Limb (tissue), 2 donors: ENCODE measurements around the gene OR2T6.
"Not testable (repeated sequence)": the region's sequence is repeated elsewhere in the genome, so short reads cannot be mapped to it uniquely, and the experiment has no call there.

Experiments
- DNase-seq, 2 donors: peaks; one replicate each; pipeline ENCODE4 v3.0.0-alpha.2; 2016; ENCODE audit errors: extremely low spot score in 2 of 2

OR2T6 gene, protein sequence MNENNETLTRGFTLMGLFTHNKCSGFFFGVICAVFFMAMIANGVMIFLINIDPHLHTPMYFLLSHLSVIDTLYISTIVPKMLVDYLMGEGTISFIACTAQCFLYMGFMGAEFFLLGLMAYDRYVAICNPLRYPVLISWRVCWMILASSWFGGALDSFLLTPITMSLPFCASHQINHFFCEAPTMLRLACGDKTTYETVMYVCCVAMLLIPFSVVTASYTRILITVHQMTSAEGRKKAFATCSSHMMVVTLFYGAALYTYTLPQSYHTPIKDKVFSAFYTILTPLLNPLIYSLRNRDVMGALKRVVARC

GRCh38 chr1:248375446-248375845, at the start of gene OR2T6:
TSS of gene OR2T6 (plus strand) at chr1:248375746. CDS start at chr1:248387609, 11,863 bp downstream.
- no peak for DNase-seq

DNA sequence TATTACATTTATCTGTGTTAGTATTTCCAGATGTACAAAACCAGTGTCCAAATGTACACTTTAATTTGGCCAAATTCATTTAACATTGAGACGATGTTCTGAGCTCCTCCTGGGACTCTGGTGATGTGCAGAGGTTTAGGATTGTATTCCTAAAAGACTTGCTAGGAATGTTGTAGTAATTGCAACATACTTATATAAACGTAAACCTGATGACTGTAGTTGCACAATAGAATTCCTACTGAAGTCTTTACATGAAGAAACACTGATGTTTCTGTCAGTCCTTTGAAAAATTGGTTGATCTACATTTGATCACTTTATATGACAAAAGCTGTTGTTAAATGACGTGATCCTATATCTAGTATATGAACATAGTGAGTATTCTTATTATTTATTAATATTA, 32.1 kb upstream of the OR2T6 start:
- DNase-seq, result no peak

GRCh38 chr1:248348475-248348874, 27.1 kb upstream of the OR2T6 start, which contains the start of gene OR14C36:
TSS of gene OR14C36 (plus strand) at chr1:248348775. CDS start at chr1:248348775, 0 bp downstream.
- no peak for DNase-seq

DNA sequence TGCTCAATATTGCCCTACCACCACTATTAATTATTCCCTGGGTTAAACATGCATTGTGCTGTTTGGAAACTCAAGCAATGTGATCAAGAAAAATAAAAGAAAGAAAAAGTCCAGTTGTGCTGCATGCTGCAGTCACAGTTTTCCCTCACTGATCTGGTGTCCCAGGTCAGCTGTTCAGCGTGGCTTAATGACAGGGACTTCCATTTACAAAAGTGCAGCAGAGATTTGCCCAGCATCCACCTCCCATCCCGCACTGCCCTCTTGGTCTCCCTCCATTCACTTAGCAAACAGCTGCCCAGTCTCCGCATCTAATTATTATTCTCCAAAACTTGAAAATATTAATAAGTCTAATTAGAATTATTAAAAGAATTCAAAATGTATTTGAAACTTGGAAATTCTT, 16.1 kb upstream of the OR2T6 start:
- no peak for DNase-seq

DNA sequence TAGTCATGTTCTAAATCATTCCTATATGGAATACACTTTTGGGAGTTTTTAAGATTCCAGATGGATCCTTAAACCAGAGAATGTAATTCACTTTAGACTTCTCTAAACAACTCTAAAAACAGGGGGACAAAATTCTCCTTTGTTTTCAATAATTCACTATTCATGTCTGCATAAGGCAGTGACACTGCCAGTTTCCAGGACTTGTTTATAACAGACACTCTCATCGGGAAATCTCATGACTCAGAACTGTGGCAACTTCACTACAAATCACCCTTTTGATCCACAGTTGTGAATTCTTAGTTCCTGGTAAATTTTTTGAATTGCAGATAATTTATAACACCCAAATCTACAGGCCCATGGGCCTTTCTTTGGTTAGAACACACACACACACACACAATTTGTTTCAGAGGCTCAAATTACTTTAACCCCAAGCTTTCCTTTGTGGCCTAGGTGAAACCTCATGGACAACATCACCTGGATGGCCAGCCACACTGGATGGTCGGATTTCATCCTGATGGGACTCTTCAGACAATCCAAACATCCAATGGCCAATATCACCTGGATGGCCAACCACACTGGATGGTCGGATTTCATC, 14.3 kb upstream of the OR2T6 start, which contains the start of gene OR2T4:
Gene OR2T4, plus strand, starts transcription at position 545 of the 595 bp plus-strand sequence. Its CDS starts 0 bp downstream, at position 545.
- DNase-seq, result no peak

DNA sequence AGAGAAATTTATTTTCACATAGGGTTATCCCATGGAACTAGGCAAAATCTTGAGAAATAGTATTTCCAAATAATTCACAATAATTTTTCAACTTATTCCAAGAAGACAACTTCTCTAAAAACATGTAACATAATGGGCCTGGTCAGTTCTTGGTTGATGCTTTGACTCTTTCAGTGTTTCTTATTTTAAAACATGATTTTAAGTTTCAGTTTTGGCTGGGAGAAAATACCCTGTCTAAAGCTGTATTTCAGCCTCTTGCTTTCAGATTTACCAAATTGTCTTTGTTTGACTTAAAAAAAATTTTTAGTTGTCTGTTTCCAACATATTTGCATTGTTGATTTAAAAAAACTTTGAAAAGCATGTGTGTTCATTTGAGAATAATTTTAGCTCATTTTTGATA, 8.9 kb upstream of the OR2T6 start:
- no peak for DNase-seq

GRCh38 chr1:248372394-248372793, 3.2 kb upstream of the OR2T6 start:
- no peak for DNase-seq

- DNase-seq, result no peak
Observed at GRCh38 chr1:248373761-248374160, 1.8 kb upstream of the OR2T6 start.

DNA sequence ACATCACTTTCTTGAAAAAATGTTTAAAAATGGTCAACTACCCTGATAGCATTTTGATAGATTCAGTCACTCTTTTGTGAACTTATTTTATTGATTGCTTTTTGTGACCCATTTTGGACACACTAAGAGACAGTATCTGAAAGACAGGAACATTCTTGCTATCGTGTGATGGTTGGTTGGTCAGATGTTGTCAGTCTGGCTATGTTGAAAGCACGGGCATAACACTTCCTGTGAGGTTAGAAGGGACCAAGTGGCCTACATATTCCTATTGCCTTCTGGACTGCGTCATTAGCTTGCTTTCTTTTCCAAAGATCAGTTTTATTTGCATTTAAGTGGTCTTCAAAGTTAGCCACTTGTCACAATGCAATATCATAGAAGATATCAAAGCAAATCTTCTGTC, 1.4 kb downstream of the OR2T6 start:
- DNase-seq, result no peak

DNA sequence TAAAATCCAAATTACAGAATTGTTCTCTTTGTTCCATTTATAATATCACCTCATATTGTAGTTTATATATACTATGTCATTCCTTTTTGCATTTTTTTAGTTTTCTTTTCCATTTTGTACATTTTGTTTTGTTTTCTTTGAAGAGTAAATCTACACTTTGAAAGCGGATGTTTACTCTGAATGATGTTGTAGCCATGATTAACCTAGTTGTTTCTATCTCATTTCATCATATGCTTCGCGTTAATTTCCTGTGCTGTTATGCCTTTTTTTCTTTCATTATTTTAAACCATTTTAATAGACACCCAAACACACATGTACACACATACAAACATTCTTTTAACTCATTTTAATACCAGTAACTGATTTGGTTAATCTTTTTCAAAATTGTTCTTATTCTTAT, 5.3 kb downstream of the OR2T6 start:
- no peak for DNase-seq

GRCh38 chr1:248388426-248388825, 12.9 kb downstream of the OR2T6 start:
- DNase-seq, result no peak

GRCh38 chr1:248393050-248393449, 17.5 kb downstream of the OR2T6 start:
- DNase-seq, result no peak

DNA sequence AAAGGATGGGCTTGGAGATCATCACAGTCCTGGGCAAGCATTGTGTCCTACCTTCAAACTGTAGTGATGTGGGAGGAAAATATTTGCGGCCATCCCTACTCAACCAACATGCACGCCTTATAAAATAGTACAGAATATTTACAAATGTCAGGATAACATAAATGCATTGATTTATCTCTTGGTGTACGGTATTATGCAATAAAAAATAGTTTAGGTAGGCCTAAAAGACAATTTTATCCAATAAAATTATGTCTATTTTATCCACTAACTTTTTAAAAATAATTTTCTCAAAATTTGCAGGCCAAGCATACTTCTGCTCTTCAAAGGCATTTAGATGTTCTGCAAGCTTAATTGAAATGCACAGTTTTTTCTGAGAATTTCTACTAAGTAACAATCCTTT, 27.2 kb downstream of the OR2T6 start, which contains the start of gene OR2T1:
Gene OR2T1, plus strand, starts transcription at position 301 of the 400 bp plus-strand sequence. CDS start 3,100 bp downstream, outside the sequence.
- no peak for DNase-seq

DNA sequence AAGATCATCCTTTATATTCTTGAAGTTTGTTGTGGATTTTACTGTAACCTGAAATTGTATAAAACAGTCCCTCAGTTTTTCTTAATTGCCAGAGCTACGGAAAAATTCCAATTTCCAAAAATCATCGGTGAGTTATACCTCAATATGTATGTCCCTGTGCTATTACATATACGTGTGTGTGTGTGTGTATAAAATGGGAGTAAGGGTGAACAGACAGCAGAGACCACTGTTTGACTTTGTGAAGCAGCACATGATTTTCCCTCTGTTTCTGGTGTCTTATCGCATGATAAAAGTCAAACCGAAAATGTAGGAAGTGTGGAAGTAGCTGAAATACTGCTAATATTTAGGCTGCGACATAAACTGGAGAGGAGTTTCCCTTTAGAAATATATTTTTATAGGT, 28.5 kb downstream of the OR2T6 start:
- DNase-seq, result no peak

DNA sequence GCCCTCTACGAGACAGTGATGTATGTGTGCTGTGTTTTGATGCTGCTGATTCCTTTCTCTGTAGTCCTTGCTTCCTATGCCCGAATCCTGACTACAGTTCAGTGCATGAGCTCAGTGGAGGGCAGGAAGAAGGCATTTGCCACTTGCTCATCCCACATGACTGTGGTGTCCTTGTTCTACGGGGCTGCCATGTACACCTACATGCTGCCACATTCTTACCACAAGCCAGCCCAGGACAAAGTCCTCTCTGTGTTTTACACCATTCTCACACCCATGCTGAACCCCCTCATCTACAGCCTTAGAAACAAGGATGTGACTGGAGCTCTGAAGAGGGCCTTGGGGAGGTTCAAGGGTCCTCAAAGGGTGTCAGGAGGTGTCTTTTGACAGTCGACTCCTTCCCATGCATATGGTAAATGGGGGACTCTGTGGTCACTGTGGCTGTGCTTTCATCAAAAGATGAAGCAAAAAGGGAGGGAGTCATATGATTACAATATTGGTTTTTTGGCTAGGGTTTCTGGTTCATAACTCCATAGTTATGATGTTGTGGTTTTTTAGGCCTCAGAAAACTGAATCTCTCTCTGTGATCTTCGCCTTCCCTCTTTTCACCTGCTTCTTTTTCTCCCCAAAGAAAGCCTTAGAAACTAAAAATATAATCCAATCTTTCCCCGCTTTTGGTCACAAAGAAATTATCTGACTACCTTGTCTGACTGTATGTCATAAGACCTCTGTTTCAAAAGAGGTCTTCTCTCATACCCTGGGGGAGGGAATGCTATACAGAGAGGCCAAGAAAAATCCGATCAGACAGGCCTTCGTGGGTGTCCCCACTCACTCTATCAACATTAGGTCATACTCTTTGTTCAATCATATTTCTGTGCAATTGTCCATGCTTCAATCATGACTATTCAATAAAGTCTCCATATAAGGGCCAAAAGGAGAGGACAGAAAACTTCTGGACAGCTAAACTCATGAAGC, 31.5 kb downstream of the OR2T6 start:
- DNase-seq, result no peak

DNA sequence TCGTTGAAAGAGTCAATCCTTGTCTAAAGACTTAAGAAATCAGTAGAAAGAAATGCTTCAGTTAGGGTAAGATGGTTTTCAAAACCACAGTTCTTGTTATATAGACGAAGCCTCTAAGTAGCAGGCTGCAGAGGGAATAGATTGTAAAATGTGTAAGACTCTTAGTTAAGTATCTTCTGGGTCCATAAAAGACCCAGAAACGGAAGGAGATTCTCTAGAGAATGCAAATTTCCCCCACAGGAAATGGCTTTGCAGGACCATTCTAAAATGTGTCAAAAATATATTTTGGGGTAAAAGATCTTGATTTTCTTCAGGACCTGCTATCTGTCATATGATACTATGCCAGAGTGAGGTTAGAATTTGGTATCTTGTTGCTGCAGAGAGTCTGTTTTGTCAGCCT, 40.7 kb downstream of the OR2T6 start:
- no peak for DNase-seq

DNA sequence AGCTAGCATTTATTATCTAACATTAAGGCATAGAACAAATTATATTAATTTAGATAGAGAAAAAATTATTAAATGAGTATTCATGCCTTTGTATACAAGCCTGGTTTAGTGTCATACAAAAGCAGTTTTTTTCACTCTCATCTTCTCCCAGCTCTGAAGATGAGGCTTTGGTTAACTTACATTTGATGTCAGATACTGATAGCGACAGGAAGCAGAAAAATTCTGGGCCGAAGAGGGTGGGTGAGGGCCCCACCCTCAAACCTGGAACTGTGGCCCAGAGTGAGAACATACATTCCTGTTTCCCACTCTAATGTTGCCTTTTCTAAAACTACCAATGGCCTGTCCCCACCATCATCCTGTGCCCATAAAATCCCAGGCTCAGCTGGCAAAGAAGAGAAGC, 42.3 kb downstream of the OR2T6 start:
- DNase-seq, result no peak

DNA sequence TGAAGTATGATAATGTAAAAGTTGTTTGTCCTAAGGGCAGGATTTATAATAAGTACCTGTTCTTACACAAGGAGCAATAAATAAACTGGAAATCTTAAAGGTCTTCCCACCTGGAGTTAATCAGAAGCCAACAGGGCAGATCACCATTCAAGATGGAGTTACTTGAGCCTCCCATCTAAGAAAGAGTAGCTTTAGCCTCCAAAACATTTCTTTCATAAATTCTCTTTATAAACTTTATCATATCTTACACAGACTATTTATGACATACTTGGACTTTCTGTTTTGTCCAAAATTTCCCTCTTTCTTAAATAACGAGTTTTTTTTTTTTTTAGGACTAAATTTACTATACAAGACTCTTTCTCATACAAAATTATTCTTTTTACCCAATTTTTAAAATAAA, 45.8 kb downstream of the OR2T6 start:
- DNase-seq, result no peak

- DNase-seq, result not testable (repeated sequence)
Observed at GRCh38 chr1:248427526-248428191, 52.1 kb downstream of the OR2T6 start.

GRCh38 chr1:248428192-248428533, 52.6 kb downstream of the OR2T6 start:
- DNase-seq, result not testable (repeated sequence)

GRCh38 chr1:248431683-248432082, 56.1 kb downstream of the OR2T6 start:
- DNase-seq, result not testable (repeated sequence)
